ENCODE results near the gene SYNDIG1L.

- TF ChIP-seq POLR2A (IDR thresholded peaks at IDR 0.05) (no peak), CTCF (IDR thresholded peaks at IDR 0.05) (no peak)
Observed at GRCh38 chr14:74403619-74404417, 22.2 kb downstream of the SYNDIG1L start.
